Measurements from ENCODE around the gene SYCE1.
"Not testable (repeated sequence)": the region's sequence is repeated elsewhere in the genome, so short reads cannot be mapped to it uniquely, and the experiment has no call there.

SYCE1 gene, protein sequence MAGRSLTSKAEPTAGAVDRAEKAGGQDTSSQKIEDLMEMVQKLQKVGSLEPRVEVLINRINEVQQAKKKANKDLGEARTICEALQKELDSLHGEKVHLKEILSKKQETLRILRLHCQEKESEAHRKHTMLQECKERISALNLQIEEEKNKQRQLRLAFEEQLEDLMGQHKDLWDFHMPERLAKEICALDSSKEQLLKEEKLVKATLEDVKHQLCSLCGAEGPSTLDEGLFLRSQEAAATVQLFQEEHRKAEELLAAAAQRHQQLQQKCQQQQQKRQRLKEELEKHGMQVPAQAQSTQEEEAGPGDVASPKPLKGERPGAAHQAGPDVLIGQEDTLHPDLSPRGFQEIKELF

DNA sequence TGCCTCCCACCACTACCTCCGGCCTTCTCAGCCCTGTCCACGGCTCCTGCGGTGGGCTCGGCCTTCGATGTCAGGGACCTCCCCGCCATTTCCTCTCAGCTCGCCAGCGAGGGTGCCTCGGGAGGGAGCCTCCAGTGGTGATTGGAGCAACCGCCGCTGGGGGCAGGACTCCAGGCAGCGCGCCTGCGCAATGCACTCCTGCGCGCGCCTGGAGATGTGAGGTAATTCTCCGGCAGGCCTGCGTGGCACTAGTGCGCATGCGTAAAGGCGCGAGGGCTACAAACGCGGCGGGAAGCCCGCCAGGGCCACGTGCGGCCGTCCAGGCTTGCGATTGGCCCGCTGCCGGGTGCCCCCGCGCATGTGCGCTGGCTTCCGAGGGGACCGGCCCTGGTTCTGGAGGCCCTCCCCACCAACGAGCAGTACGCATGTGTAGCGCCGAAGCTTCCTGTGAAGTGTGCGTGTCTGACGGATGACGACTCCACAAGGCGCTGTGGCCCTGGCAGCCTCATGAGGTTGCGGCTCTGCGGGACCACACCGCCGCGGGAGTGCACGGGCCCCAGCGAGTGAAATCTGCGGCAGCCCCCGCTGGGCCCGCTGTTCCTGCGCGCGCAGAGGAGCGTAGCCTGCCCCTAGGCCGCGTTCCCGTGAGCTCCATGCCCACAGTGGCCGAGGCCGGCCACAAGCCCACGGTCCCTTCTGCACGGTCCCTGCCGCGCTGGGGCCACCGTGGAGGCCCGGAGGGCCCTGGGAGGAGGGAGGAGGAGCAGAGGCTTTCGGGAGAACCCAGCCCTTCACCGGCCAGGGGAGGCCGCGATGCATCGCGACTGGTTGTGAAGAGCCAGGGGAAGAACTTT is at the start of gene SYCE1:
Gene SYCE1 (minus strand): TSS at position 143 of the 854 bp plus-strand sequence. CDS start 54 bp downstream, at position 89.
- Histone ChIP-seq H3K4me3 (replicated peaks; ENCODE audit: low read depth, low read length) (no peak within 1 kb of the TSS), H3K36me3 (ENCODE audit: control insufficient read depth, insufficient read depth, low read length) (no peaks in the 10 kb centered on the region), H3K27me3 (replicated peaks; ENCODE audit: control insufficient read depth, insufficient read depth, low read length) (no peaks in the 10 kb centered on the region)
- DNase-seq (ENCODE audit: extremely low read depth, insufficient read length): no peak
- TF ChIP-seq, protein P1, sequence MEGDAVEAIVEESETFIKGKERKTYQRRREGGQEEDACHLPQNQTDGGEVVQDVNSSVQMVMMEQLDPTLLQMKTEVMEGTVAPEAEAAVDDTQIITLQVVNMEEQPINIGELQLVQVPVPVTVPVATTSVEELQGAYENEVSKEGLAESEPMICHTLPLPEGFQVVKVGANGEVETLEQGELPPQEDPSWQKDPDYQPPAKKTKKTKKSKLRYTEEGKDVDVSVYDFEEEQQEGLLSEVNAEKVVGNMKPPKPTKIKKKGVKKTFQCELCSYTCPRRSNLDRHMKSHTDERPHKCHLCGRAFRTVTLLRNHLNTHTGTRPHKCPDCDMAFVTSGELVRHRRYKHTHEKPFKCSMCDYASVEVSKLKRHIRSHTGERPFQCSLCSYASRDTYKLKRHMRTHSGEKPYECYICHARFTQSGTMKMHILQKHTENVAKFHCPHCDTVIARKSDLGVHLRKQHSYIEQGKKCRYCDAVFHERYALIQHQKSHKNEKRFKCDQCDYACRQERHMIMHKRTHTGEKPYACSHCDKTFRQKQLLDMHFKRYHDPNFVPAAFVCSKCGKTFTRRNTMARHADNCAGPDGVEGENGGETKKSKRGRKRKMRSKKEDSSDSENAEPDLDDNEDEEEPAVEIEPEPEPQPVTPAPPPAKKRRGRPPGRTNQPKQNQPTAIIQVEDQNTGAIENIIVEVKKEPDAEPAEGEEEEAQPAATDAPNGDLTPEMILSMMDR (IDR thresholded peaks at IDR 0.05; ENCODE audit: insufficient read depth, low read length, poor library complexity, severe bottlenecking): no peak

DNA sequence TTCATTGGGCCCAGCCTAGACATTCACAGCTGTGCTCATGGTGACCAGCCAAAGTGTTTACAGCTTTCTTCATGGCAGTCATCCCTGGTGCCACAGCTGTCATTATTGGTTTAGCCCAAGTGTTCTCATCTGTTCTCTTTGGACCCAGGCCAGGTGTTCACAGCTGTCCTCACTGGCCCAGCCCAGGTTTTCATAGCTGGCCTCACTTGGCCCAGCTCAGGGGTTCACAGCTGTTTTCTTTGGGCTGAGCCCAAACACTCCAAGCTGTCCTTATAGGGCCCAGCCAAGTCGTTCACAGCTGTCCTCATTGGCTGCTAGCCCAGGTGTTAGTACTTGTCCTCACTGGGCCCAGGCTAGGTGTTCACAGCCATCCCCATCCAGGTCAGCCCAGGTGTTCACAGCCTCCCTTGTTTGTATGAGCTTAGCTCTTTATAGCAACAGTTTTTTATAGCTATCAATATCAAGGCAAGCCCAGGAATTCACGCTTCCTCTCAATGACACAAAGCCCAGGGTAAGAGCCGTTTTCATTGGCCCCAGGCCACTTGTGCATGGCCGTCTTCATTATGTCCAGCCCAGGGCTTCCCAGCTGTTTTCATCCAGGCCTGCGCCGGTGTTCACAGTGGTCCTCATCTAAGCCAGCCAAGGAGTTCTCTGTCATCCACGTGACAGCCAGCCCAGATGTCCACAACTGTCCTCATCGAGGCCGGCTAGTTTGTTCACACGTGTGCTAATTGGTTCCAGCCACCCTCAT is 49.6 kb upstream of the SYCE1 start:
- Histone ChIP-seq H3K27me3 (replicated peaks; ENCODE audit: control insufficient read depth, insufficient read depth, low read length) (no peaks in the 10 kb centered on the region), H3K4me3 (replicated peaks; ENCODE audit: low read depth, low read length) (no peak overlapping the region), H3K36me3 (ENCODE audit: control insufficient read depth, insufficient read depth, low read length) (no peaks in the 10 kb centered on the region)
- no peak for DNase-seq (ENCODE audit: extremely low read depth, insufficient read length)
- TF ChIP-seq, protein P1 (IDR thresholded peaks at IDR 0.05; ENCODE audit: insufficient read depth, low read length, poor library complexity, severe bottlenecking): no peak

DNA sequence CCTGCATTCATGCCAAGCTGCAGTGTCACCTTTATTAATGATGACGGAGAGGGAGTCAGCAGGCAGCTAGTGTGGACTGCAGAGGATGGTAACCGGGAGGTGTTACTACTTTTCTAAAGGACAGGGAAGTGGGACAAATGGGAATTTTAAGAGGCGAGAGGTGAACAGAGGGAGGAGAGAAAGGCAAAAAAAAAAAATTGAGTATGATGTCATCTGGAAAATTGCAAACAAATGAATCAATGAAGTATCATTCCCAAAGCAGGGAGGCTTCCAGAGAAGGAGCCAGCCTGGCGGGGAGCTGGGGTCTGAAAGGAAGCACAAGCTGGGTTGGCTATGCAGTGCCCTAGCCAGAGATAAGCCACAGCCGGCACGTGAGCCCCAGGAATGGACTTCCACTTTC is 48.3 kb upstream of the SYCE1 start:
- Histone ChIP-seq H3K4me3 (replicated peaks; ENCODE audit: low read depth, low read length) (no peak overlapping the region), H3K27me3 (replicated peaks; ENCODE audit: control insufficient read depth, insufficient read depth, low read length) (no peaks in the 10 kb centered on the region), H3K36me3 (ENCODE audit: control insufficient read depth, insufficient read depth, low read length) (no peaks in the 10 kb centered on the region)
- no peak for DNase-seq (ENCODE audit: extremely low read depth, insufficient read length)
- TF ChIP-seq, protein P1 (IDR thresholded peaks at IDR 0.05; ENCODE audit: insufficient read depth, low read length, poor library complexity, severe bottlenecking): no peak

DNA sequence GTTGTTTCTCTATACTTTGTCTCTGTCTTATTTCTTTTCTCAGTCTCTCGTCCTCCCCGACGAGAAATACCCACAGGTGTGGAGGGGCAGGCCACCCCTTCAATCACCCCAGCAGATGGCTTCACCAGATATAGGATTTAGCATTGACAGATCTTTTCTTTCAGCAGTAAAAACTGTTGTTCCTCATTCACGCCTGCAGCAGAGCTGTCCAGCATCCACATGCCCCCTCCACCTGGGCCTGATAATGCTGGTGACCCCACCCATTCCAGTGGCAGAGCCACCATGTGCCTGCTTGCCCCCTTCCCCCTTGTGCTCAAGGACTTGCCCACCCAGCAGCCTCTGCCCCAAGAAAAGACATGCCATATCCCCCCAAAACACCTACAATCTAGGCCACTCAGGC is 45.7 kb upstream of the SYCE1 start:
- Histone ChIP-seq H3K4me3 (replicated peaks; ENCODE audit: low read depth, low read length) (no peak overlapping the region), H3K27me3 (replicated peaks; ENCODE audit: control insufficient read depth, insufficient read depth, low read length) (no peaks in the 10 kb centered on the region), H3K36me3 (ENCODE audit: control insufficient read depth, insufficient read depth, low read length) (no peaks in the 10 kb centered on the region)
- DNase-seq (ENCODE audit: extremely low read depth, insufficient read length): no peak
- TF ChIP-seq, protein P1 (IDR thresholded peaks at IDR 0.05; ENCODE audit: insufficient read depth, low read length, poor library complexity, severe bottlenecking): no peak

DNA sequence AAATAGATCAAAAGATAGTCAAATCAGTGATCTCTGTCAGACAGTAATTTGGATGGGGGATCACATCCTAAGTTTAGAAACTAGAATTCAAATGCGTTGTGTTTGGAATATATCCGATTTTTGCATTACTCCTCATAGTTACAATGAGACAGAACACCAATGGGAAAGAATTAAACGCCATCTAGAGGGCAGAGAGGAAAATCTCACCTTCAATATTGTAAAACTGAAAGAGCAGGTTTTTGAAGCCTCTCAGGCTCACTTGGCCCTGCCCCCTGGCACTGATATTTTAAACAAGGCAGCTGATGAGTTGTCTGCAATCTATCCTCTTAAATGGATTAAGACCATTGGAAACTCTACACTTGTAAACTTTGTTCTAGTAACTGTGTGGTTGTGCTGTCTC is 43.5 kb upstream of the SYCE1 start:
- Histone ChIP-seq H3K36me3 (ENCODE audit: control insufficient read depth, insufficient read depth, low read length) (no peaks in the 10 kb centered on the region), H3K4me3 (replicated peaks; ENCODE audit: low read depth, low read length) (no peak overlapping the region), H3K27me3 (replicated peaks; ENCODE audit: control insufficient read depth, insufficient read depth, low read length) (no peaks in the 10 kb centered on the region)
- DNase-seq (ENCODE audit: extremely low read depth, insufficient read length): no peak
- TF ChIP-seq, protein P1 (IDR thresholded peaks at IDR 0.05; ENCODE audit: insufficient read depth, low read length, poor library complexity, severe bottlenecking): peak; percentile 56

DNA sequence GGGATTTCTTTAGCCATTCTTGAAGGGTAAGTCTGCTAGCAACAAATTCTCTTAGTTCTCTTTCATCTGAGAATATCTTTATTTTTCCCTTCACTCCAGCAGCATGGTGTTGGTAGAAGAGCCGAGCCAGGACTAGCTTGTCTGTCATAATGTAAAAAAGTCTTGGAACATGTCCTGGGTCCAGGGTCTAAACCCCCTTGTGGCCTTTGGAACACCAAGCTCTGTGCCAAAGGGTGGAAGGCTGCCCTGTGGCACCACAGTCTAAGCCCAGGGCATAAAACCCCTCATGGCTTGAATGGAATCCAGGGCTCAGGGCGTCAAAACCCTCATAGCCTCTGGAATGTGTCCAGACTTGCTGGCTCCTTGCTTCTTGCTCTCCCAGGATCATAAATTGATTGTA is 38.1 kb upstream of the SYCE1 start:
- H3K27me3 ChIP-seq (replicated peaks; ENCODE audit: control insufficient read depth, insufficient read depth, low read length); DNase-seq (ENCODE audit: extremely low read depth, insufficient read length); H3K4me3 ChIP-seq (replicated peaks; ENCODE audit: low read depth, low read length); H3K36me3 ChIP-seq (ENCODE audit: control insufficient read depth, insufficient read depth, low read length): not testable (repeated sequence)

All from GM06990 (cell line).